NCI-H1694 (cell line): ENCODE measurements around the gene QRICH1.
A peak's percentile ranks its signal among the peaks of the same experiment; 100 is the strongest.

Experiments used
- DNase-seq: peaks from one replicate; lab custom pipeline; 2025; lab: John Stamatoyannopoulos, UW

Gene QRICH1

GRCh38 chr3:49032646-49033304 is 61.1 kb downstream of the QRICH1 start:
- DNase-seq: no peak

GRCh38 chr3:49030321-49030720 is 63.5 kb downstream of the QRICH1 start:
- DNase-seq: no peak

GRCh38 chr3:49029563-49029884 is 64.3 kb downstream of the QRICH1 start:
- DNase-seq: no peak

- peak; percentile 64 for DNase-seq
These were observed 65.0 kb downstream of the QRICH1 start, which contains the start of gene IMPDH2 for GRCh38 chr3:49028673-49029562. Gene IMPDH2, minus strand, starts transcription at chr3:49029398. Its CDS starts 48 bp downstream, at chr3:49029350.

- DNase-seq: no peak
These were observed 65.6 kb downstream of the QRICH1 start for GRCh38 chr3:49028298-49028672.

- no peak for DNase-seq
These were observed 66.2 kb downstream of the QRICH1 start for GRCh38 chr3:49027634-49028033.

GRCh38 chr3:49026536-49026935 is 67.3 kb downstream of the QRICH1 start:
- DNase-seq: no peak

GRCh38 chr3:49025793-49026520 is 67.9 kb downstream of the QRICH1 start:
- no peak for DNase-seq

- DNase-seq: no peak
These were observed 68.7 kb downstream of the QRICH1 start for GRCh38 chr3:49025005-49025792.

GRCh38 chr3:49024449-49024848 is 69.4 kb downstream of the QRICH1 start:
- no peak for DNase-seq

GRCh38 chr3:49023775-49024174 is 70.1 kb downstream of the QRICH1 start:
- no peak for DNase-seq

- DNase-seq: no peak
These were observed 71.1 kb downstream of the QRICH1 start for GRCh38 chr3:49022688-49023171.

GRCh38 chr3:49021813-49022687 is 71.8 kb downstream of the QRICH1 start, which contains the start of gene NDUFAF3:
Gene NDUFAF3, plus strand, starts transcription at chr3:49022121. Its CDS starts 24 bp downstream, at chr3:49022145.
- DNase-seq: peak; percentile 36

- DNase-seq: peak; percentile 64
These were observed 72.6 kb downstream of the QRICH1 start for GRCh38 chr3:49021213-49021812.

GRCh38 chr3:49020330-49021212 is 73.3 kb downstream of the QRICH1 start:
- no peak for DNase-seq

- DNase-seq: no peak
These were observed 73.9 kb downstream of the QRICH1 start for GRCh38 chr3:49019941-49020329.

- no peak for DNase-seq
These were observed 75.2 kb downstream of the QRICH1 start for GRCh38 chr3:49018707-49019006.

GRCh38 chr3:49017971-49018706 is 75.7 kb downstream of the QRICH1 start, which contains the start of gene DALRD3:
Gene DALRD3, minus strand, starts transcription at chr3:49018580. Its CDS starts 16 bp downstream, at chr3:49018564.
- no peak for DNase-seq
